Measurements from ENCODE around the gene CD47.

The CD47 gene

DNA sequence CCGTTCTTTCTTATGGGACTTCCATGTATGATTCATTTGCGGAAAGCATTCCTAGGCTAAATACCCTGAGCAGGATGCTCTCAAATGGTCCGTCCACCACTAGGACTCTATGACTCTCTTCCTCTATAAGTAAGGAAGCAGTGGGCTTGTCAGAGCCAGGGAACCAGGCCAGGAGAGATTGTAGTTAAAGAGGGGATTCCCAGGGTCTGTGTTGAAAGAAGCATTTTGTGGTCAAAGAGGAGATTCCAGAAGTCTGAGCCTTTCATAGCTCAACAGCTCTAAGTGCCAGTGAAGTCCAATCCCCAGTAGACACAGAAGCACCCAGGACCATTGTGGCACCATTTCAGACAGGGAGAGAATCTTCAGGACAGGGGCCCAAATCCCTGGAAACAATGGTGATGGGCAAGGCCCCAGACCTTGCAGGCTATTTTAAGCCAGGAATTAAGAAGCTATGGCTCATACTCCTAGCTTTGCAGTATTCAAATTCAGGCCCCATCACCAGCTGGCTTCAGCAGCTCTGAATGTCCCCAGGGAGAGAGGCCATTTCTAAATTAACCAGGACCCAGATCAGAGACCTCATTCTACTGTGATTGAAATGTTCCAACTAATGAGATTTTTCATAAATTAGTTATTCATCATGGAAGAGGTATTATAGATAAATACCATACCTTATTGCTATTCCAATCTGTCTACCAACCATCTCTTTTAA is 81.7 kb downstream of the CD47 start:
- no peak for DNase-seq

DNA sequence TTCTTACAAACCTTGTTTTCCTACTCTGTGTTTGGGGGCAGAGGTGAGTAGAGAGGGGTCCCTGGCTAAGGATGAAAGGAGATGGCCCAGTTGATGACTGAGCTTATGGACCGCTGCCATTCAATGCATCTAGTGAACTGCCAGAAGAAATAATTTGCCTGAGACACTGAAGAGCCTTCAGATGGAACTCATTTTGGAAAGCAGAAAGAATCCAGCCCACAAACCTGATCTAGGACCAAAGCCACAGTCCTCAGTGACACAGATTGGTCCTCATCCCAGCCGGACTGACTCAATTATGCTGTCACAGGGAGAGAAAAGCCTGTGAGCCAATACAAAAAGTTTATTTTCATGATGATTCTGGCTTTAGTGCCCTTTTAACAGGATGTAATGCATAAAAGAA is 82.7 kb downstream of the CD47 start:
- no peak for DNase-seq

DNA sequence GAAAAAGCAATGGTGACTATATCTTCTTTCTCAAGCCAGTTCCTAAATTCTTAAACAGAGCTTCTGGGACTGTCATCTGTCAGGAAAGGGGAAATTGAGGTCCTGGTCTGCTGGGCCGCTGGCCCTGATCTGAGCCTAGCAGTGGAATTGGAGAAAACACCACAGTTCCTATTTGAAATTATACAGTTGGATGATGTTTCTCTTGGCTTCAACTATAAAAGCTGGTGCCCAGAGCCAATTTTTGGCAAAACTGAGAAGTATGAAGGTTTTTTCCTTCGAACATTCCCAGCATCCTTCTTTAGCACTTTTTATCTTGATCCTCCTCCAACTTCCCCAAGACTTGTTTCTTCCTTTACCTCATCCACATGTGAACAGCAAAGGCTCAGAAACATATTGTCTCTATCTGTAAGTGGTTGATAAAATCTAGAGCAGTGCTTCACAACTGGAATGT is 83.9 kb downstream of the CD47 start:
- DNase-seq = no peak

DNA sequence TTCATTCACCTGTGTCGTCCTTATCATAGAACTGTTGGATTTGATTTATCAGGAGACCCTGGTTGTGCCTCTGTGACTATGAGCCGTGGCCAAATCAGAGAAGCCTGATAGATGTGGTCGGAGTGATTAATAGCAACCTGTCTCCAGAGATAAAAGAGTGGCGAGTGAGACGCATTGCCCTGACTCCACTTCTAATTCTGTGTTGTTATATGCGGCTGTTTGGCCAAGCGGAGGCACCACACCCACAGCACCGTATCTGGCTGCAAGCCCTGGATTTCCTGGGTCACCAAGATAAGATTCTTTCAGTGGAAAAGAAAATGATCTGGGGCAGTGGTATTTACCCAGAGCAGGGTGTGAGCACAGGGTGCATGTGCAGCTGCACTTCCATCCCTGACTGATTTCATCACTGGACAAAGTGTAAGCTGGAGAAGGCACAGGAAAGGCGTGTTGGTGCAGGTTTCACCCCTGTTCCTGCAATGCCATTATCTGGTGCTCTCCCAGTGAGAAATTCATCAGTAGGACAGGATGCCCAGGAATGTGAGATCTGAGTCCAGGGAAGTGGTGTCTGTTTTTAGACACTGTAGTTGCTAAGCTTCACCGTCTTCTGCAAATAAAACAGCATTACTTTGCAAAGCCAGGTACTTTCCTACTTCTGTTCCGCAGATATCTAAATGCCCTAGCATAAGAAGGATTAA is 84.6 kb downstream of the CD47 start:
- peak; percentile 63 for DNase-seq

DNA sequence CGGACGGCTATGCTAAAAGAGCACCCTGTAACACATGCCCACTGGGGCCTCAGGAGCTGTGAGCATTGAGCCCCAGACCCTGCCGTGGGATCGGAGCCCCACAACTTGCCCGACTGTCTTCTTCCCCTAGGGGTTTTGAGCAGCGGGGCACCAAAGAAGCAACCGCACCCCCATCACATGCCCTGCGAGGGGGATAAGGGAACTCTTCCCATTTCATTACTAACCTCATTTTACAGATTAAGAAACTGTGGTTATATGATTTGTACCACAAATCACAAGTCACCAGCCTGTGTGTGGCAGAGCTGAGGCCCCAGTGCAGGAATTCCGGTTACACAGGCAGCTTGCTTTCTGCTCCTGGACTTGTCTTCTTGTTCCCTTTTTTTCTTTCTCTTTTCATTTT is 86.2 kb downstream of the CD47 start:
- no peak for DNase-seq

DNA sequence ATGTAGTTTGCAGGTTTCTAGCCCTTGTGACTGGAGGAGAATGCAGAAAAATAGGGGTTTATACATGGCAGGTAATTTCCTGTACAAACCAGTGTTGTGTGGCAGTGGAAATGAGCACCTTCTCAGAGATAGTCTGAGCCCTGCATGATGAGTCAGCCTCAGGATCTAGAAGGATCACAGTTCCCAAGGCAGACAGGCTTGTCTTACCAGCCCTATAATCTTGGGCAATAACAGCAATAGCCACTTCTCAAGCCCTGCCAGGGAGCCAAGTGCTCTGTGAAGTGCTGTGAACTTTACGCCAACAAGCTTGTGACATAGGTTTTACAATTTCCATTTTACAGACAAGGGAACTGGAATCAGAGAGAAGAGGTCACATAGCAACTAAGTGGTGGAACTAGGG is 89.4 kb downstream of the CD47 start:
- no peak for DNase-seq

DNA sequence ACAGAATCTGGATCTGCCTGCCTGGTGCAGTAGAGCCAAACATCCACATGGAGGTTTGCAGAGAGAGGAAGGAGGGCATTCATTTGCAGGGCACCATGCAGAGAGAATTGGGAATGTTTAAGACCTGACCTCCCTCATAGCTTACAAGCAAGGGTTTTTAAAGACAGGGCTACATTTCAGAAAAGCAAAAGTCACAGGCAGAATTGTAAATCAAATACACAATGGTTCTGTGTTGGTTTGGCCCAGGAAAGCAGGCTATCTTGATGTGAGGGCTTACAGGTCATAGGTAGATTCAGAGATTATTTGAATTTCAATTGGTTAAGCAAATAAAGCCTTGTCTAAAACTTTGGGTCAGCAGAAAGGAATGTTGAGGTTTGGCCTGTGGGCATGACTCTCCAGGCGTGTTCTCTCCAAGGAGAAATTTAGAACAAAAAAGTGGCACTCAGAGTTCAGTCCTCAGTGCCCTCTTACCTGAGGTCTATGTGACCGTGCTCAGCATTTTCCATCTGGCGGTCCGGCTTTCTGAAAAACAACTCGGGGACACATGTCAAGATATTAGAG is 91.5 kb downstream of the CD47 start:
- peak; percentile 27 for DNase-seq

DNA sequence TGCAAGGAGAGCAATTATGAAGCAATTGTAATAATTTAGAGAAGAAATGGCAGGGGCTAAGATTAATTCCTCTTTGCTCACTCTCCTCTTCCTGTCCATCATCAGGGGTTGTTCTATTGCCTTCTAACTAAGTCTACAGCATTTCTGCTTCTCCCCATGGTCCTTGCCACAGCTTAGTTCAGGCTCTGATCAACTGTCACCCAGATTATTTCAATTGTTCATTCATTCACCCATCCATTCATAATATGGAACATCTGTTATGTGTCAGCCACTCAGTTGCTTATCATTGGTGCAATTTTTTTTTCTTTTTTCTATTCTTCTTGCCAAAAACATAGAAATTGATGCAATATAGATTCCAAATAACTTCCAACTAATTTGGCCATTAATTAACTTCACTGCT is 93.2 kb downstream of the CD47 start:
- DNase-seq = peak; percentile 38

DNA sequence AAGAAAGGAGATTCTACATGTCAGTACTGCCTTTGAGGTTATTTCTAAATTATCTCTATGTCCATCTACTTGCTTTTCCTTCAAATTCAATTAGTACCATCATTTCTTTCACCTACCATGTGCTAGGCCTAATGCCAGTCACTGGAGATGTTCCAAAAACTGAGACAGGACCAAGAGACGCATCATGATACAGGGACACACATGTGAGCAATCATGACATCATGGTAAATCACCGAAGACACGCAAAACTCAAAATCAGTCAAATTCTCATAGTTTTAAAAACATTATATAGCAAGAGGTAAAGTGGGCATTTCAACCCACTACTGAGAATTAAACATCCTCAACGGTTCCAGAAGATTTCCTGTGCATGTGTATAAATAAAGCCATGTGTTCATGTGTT is 95.0 kb downstream of the CD47 start:
- peak; percentile 46 for DNase-seq

DNA sequence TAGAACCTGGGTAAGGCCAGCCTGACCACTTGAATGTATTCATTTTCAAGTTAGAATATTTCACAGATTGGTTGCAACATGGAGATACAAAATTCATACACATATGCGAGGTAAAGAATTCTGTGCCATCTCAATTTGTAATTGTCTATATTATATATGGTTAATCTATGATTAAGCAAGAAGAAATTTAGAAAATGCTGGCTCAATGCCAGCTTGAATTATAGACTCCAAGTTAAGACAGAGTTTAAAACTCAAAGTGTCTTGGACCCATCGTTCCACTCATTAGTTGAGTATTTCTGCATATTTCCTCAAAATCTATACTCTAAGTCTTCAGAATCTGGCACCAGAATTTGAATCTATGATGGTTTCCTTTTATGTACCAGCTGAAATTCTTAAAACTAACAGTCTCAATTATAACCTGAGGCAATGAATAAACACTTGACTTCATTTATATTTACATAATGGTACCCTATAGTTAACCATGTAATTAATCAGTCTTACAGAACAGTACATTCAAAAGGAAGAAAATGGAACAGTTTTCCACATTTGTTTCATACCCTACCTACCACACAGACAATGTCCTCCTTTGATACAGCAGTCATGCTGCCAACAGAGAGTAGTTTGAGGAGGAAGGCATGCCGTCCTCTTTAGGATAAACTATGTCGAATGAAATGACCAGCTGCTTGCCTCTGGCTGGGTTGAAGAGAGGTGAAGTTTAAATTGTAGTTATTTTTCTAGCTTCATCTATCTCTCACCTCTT is 95.7 kb downstream of the CD47 start:
- peak; percentile 88 for DNase-seq

DNA sequence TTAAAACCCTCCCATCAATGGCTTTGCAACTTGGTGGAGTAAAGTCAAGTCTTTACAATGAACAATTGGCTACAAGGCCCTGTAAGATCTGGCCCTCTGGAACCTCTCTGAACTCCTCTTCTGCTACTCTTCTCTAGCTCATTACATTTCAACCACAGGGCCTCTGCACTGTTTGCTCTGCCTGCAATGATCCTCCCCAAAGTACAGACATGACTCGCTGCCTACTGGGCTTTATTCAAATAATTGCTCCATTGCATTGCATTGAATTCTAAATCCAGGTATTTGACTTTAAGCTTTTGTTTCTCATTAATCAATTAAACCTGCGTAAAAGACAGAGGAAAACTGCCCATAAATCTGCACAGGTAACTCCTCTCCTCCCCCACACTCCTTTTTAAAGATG is 96.7 kb downstream of the CD47 start:
- peak; percentile 79 for DNase-seq

DNA sequence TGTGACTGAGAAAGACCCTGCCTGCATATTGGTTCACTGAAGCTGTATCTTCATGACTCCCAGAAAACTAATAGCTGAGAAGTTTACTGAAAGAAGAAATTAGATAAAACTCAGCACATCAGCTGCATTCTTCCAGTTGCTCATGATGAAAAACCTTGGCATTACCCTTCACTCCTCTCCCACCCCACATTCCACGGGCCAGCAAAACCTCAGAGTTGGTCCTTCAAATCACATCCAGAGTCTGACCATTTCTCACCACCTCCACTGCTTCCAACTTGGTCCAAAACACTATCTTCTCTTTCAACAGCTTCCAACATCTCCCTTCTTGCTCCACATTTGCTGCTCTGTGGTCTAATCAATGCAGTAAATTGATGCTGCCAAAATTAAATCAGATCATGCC is 97.1 kb downstream of the CD47 start:
- no peak for DNase-seq
